ENCODE data around the gene OMP. TPM values are rescaled to one million over a fixed set of nuclear protein-coding genes. Genes with fewer than 3 reads are reported as not detected.

Gene OMP
- total RNA-seq, 5 donors from 2014 or later (not counting 1 experiment from before 2014, with no cell fraction given) = 0.79 TPM; not detected in 4

- no peaks in the 10 kb centered on the region for H3K4me1 ChIP-seq (ENCODE audit: control insufficient read depth in 1 of 2, extremely low read depth in 1 of 2, insufficient read depth in 2 of 2, low read length in 2 of 2)
- no peak overlapping the region for H3K4me3 ChIP-seq (ENCODE audit: control insufficient read depth in 1 of 2, extremely low read depth in 1 of 2, low read length in 1 of 2)
- ATAC-seq (replicated peaks in 1 of 4) = no peak
- DNase-seq = no peak
- ChIA-PET CTCF (no interaction called here), POLR2A (no interaction called here)
- H3K9me3 ChIP-seq = no peaks in the 10 kb centered on the region
- peaks cover 0 to 4% of the 10 kb centered on the region in 2 experiments for H3K27me3 ChIP-seq (replicated peaks in 1 of 2; ENCODE audit: control insufficient read depth in 2 of 2, extremely low read depth in 1 of 2, insufficient read depth in 2 of 2, low read length in 1 of 2)
- Mint-ChIP-seq H3K4me1 (no peaks in the 10 kb centered on the region), H3K9me3 (no peaks in the 10 kb centered on the region), H3K27me3 (no peaks in the 10 kb centered on the region), H3K4me3 (no peak overlapping the region), H3K27ac (no peak overlapping the region), H3K36me3 (no peaks in the 10 kb centered on the region)
- 94% methylated on average over 16 of the region's 16 CpGs for WGBS (ENCODE audit: insufficient coverage)
- peaks cover 0 to 5% of the 10 kb centered on the region in 2 donors for H3K36me3 ChIP-seq (ENCODE audit: control insufficient read depth in 2 of 2, extremely low read depth in 1 of 2, insufficient read depth in 1 of 2, low read length in 1 of 2)
- H3K27ac ChIP-seq (ENCODE audit: low read length) = no peak overlapping the region
Observed at GRCh38 chr11:77115181-77115611, 12.6 kb downstream of the OMP start.

DNA sequence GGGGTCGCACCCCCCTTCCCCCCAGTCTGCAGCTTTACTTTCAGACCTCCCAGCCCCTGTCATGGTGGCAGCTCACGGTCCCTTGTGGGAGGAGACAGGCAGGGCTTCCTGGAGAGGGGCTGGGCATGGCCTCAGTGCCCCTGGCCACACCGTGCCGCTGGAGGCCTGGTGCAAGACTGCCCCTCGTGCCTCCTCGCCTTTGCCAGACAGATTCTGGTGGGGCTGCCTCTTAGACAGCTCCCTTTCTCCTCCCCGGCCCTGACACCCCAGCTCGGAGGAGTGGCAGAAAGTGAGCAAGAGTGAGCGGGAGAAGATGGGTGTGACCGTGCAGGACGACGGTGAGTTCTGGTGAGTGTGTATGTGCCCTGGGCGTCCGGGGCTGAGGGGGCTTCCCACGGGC, 13.3 kb downstream of the OMP start:
- Mint-ChIP-seq H3K9me3 (no peaks in the 10 kb centered on the region), H3K27ac (no peak overlapping the region), H3K27me3 (no peaks in the 10 kb centered on the region), H3K4me1 (no peaks in the 10 kb centered on the region), H3K36me3 (no peaks in the 10 kb centered on the region), H3K4me3 (no peak overlapping the region)
- ChIA-PET POLR2A (no interaction called here), CTCF (interaction anchor here in 1 of 2 donors (1.5 kb wide), 1 partner anchor 11 kb away, joined by 4 read pairs; no protein-coding TSS in a partner anchor)
- 57% methylated on average over 1 of the region's 15 CpGs for WGBS (ENCODE audit: insufficient coverage)
- ATAC-seq (replicated peaks in 1 of 4) = no peak
- Histone ChIP-seq H3K27ac (ENCODE audit: low read length) (no peak overlapping the region), H3K27me3 (replicated peaks in 1 of 2; ENCODE audit: control insufficient read depth in 2 of 2, extremely low read depth in 1 of 2, insufficient read depth in 2 of 2, low read length in 1 of 2) (peaks cover 0 to under 1% of the 10 kb centered on the region in 2 experiments), H3K4me3 (ENCODE audit: control insufficient read depth in 1 of 2, extremely low read depth in 1 of 2, low read length in 1 of 2) (no peak overlapping the region), H3K9me3 (no peaks in the 10 kb centered on the region), H3K4me1 (ENCODE audit: control insufficient read depth in 1 of 2, extremely low read depth in 1 of 2, insufficient read depth in 2 of 2, low read length in 2 of 2) (no peaks in the 10 kb centered on the region), H3K36me3 (ENCODE audit: control insufficient read depth in 2 of 2, extremely low read depth in 1 of 2, insufficient read depth in 1 of 2, low read length in 1 of 2) (peaks cover 0 to 11% of the 10 kb centered on the region in 2 donors)
- DNase-seq = no peak

GRCh38 chr11:77117492-77117891, 14.9 kb downstream of the OMP start:
- POLR2A ChIA-PET = no interaction called here
- no peak overlapping the region for H3K4me3 Mint-ChIP-seq
- H3K4me1 Mint-ChIP-seq = no peaks in the 10 kb centered on the region
- CTCF ChIA-PET = no interaction called here
- no peaks in the 10 kb centered on the region for H3K9me3 Mint-ChIP-seq
- Histone ChIP-seq H3K9me3 (no peaks in the 10 kb centered on the region), H3K4me3 (ENCODE audit: control insufficient read depth in 1 of 2, extremely low read depth in 1 of 2, low read length in 1 of 2) (no peak overlapping the region), H3K4me1 (ENCODE audit: control insufficient read depth in 1 of 2, extremely low read depth in 1 of 2, insufficient read depth in 2 of 2, low read length in 2 of 2) (no peaks in the 10 kb centered on the region), H3K36me3 (ENCODE audit: control insufficient read depth in 2 of 2, extremely low read depth in 1 of 2, insufficient read depth in 1 of 2, low read length in 1 of 2) (peaks cover 0 to 13% of the 10 kb centered on the region in 2 donors), H3K27ac (ENCODE audit: low read length) (no peak overlapping the region), H3K27me3 (replicated peaks in 1 of 2; ENCODE audit: control insufficient read depth in 2 of 2, extremely low read depth in 1 of 2, insufficient read depth in 2 of 2, low read length in 1 of 2) (no peaks in the 10 kb centered on the region)
- ATAC-seq (replicated peaks in 1 of 4) (no peak), DNase-seq (no peak)
- H3K27ac Mint-ChIP-seq = no peak overlapping the region
- no peaks in the 10 kb centered on the region for H3K36me3 Mint-ChIP-seq
- H3K27me3 Mint-ChIP-seq = no peaks in the 10 kb centered on the region
- 65% methylated on average over 3 of the region's 7 CpGs for WGBS (ENCODE audit: insufficient coverage)

DNA sequence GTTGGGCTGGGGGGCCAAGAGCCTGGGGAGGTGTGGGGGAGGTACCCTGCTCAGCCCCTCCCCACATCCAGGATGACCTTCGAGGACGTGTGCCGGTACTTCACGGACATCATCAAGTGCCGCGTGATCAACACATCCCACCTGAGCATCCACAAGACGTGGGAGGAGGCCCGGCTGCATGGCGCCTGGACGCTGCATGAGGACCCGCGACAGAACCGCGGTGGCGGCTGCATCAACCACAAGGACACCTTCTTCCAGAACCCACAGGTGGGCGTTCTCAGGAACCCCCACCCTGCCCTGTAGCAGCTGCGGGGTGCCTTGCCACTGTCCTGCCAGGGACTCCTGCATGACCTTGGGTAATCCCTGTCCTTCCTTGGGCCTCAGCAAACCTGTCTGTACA, 15.4 kb downstream of the OMP start:
- Mint-ChIP-seq H3K4me1 (no peaks in the 10 kb centered on the region), H3K27me3 (no peaks in the 10 kb centered on the region), H3K9me3 (no peaks in the 10 kb centered on the region), H3K4me3 (no peak overlapping the region), H3K36me3 (no peaks in the 10 kb centered on the region), H3K27ac (no peak overlapping the region)
- H3K36me3 ChIP-seq (ENCODE audit: control insufficient read depth in 2 of 2, extremely low read depth in 1 of 2, insufficient read depth in 1 of 2, low read length in 1 of 2) = peaks cover 0 to 13% of the 10 kb centered on the region in 2 donors
- ATAC-seq (replicated peaks in 1 of 4) = no peak
- no peaks in the 10 kb centered on the region for H3K4me1 ChIP-seq (ENCODE audit: control insufficient read depth in 1 of 2, extremely low read depth in 1 of 2, insufficient read depth in 2 of 2, low read length in 2 of 2)
- 85% methylated on average over 11 of the region's 17 CpGs for WGBS (ENCODE audit: insufficient coverage)
- no peak for DNase-seq
- H3K27ac ChIP-seq (ENCODE audit: low read length) = no peak overlapping the region
- H3K4me3 ChIP-seq (ENCODE audit: control insufficient read depth in 1 of 2, extremely low read depth in 1 of 2, low read length in 1 of 2) = no peak overlapping the region
- no peaks in the 10 kb centered on the region for H3K27me3 ChIP-seq (replicated peaks in 1 of 2; ENCODE audit: control insufficient read depth in 2 of 2, extremely low read depth in 1 of 2, insufficient read depth in 2 of 2, low read length in 1 of 2)
- H3K9me3 ChIP-seq = no peaks in the 10 kb centered on the region
- ChIA-PET CTCF (no interaction called here), POLR2A (no interaction called here)

DNA sequence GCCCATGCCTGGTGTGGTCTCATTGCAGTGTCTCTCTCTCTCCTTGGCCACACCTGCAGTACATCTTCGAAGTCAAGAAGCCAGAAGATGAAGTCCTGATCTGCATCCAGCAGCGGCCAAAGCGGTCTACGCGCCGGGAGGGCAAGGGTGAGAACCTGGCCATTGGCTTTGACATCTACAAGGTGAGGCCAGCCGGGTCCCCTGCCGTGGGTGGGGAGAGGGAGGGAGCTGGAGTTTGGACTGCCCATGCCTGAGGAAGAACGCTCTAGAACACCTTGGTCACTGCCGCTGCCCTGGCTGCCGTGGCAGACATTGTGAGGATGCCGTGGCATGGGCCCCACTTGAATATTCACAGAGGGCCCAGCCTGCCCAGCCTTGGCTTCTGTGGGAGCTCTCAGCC, 16.3 kb downstream of the OMP start:
- peaks cover 0 to 13% of the 10 kb centered on the region in 2 donors for H3K36me3 ChIP-seq (ENCODE audit: control insufficient read depth in 2 of 2, extremely low read depth in 1 of 2, insufficient read depth in 1 of 2, low read length in 1 of 2)
- H3K4me3 ChIP-seq (ENCODE audit: control insufficient read depth in 1 of 2, extremely low read depth in 1 of 2, low read length in 1 of 2) = no peak overlapping the region
- H3K27ac ChIP-seq (ENCODE audit: low read length) = no peak overlapping the region
- ChIA-PET CTCF (no interaction called here), POLR2A (no interaction called here)
- no peaks in the 10 kb centered on the region for H3K27me3 Mint-ChIP-seq
- no peaks in the 10 kb centered on the region for H3K9me3 ChIP-seq
- H3K9me3 Mint-ChIP-seq = no peaks in the 10 kb centered on the region
- H3K4me1 ChIP-seq (ENCODE audit: control insufficient read depth in 1 of 2, extremely low read depth in 1 of 2, insufficient read depth in 2 of 2, low read length in 2 of 2) = no peaks in the 10 kb centered on the region
- no peaks in the 10 kb centered on the region for H3K4me1 Mint-ChIP-seq
- peaks cover 0 to 2% of the 10 kb centered on the region in 2 experiments for H3K27me3 ChIP-seq (replicated peaks in 1 of 2; ENCODE audit: control insufficient read depth in 2 of 2, extremely low read depth in 1 of 2, insufficient read depth in 2 of 2, low read length in 1 of 2)
- H3K27ac Mint-ChIP-seq = no peak overlapping the region
- DNase-seq (no peak), ATAC-seq (replicated peaks in 1 of 4) (no peak)
- no peak overlapping the region for H3K4me3 Mint-ChIP-seq
- H3K36me3 Mint-ChIP-seq = no peaks in the 10 kb centered on the region
- WGBS (ENCODE audit: insufficient coverage) = 95% methylated on average over 5 of the region's 12 CpGs

DNA sequence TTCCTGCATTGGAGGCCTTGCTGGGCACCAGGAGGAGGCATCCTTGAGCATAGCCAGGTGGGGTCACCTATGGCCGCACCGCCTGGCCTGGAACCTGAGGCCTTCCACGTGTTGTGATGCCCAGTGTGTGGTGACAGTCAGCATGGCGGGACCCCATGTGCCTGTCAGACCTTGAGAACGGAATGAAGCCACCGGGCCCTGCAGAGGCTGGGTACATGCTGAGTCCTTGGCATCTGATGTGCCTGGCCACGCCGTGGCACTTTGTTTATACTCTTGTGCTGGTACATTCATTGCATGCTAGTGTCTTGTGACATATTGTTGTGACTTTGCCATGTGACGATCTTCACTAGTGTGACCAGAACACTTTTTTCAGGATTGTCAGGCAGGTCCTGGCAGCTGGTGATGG, 16.9 kb downstream of the OMP start:
- POLR2A ChIA-PET = no interaction called here
- Histone ChIP-seq H3K27ac (ENCODE audit: low read length) (no peak overlapping the region), H3K36me3 (ENCODE audit: control insufficient read depth in 2 of 2, extremely low read depth in 1 of 2, insufficient read depth in 1 of 2, low read length in 1 of 2) (peaks cover 0 to 8% of the 10 kb centered on the region in 2 donors), H3K4me1 (ENCODE audit: control insufficient read depth in 1 of 2, extremely low read depth in 1 of 2, insufficient read depth in 2 of 2, low read length in 2 of 2) (no peaks in the 10 kb centered on the region), H3K27me3 (replicated peaks in 1 of 2; ENCODE audit: control insufficient read depth in 2 of 2, extremely low read depth in 1 of 2, insufficient read depth in 2 of 2, low read length in 1 of 2) (peaks cover 0 to 3% of the 10 kb centered on the region in 2 experiments), H3K9me3 (no peaks in the 10 kb centered on the region), H3K4me3 (ENCODE audit: control insufficient read depth in 1 of 2, extremely low read depth in 1 of 2, low read length in 1 of 2) (no peak overlapping the region)
- CTCF ChIA-PET = no interaction called here
- Mint-ChIP-seq H3K4me3 (no peak overlapping the region), H3K4me1 (no peaks in the 10 kb centered on the region), H3K36me3 (no peaks in the 10 kb centered on the region), H3K27ac (no peak overlapping the region), H3K9me3 (no peaks in the 10 kb centered on the region), H3K27me3 (no peaks in the 10 kb centered on the region)
- ATAC-seq (replicated peaks in 1 of 4) = no peak
- no peak for DNase-seq
- 91% methylated on average over 8 of the region's 9 CpGs for WGBS (ENCODE audit: insufficient coverage)

- H3K27ac Mint-ChIP-seq = no peak overlapping the region
- H3K36me3 ChIP-seq (ENCODE audit: control insufficient read depth in 2 of 2, extremely low read depth in 1 of 2, insufficient read depth in 1 of 2, low read length in 1 of 2) = peaks cover 0 to 8% of the 10 kb centered on the region in 2 donors
- no peaks in the 10 kb centered on the region for H3K27me3 Mint-ChIP-seq
- H3K9me3 ChIP-seq = no peaks in the 10 kb centered on the region
- H3K4me3 Mint-ChIP-seq = no peak overlapping the region
- ChIA-PET CTCF (no interaction called here), POLR2A (no interaction called here)
- no peaks in the 10 kb centered on the region for H3K4me1 Mint-ChIP-seq
- 97% methylated on average over 11 of the region's 19 CpGs for WGBS (ENCODE audit: insufficient coverage)
- H3K36me3 Mint-ChIP-seq = no peaks in the 10 kb centered on the region
- ATAC-seq (replicated peaks in 1 of 4) (no peak), DNase-seq (no peak)
- no peaks in the 10 kb centered on the region for H3K9me3 Mint-ChIP-seq
- no peak overlapping the region for H3K27ac ChIP-seq (ENCODE audit: low read length)
- H3K4me1 ChIP-seq (ENCODE audit: control insufficient read depth in 1 of 2, extremely low read depth in 1 of 2, insufficient read depth in 2 of 2, low read length in 2 of 2) = no peaks in the 10 kb centered on the region
- no peak overlapping the region for H3K4me3 ChIP-seq (ENCODE audit: control insufficient read depth in 1 of 2, extremely low read depth in 1 of 2, low read length in 1 of 2)
- H3K27me3 ChIP-seq (replicated peaks in 1 of 2; ENCODE audit: control insufficient read depth in 2 of 2, extremely low read depth in 1 of 2, insufficient read depth in 2 of 2, low read length in 1 of 2) = peaks cover 0 to 3% of the 10 kb centered on the region in 2 experiments
Observed at GRCh38 chr11:77120571-77120970, 17.9 kb downstream of the OMP start.

All from T-cell (primary cell).